ENCODE data around the gene PRM1. TPM values are rescaled to one million over a fixed set of nuclear protein-coding genes. Genes with fewer than 3 reads are reported as not detected.

The PRM1 gene
- total and polyA plus RNA-seq, 2 of the 13 experiments (the other 11 are each of a cell fraction or from before 2014, with no cell fraction given) = not detected

DNA sequence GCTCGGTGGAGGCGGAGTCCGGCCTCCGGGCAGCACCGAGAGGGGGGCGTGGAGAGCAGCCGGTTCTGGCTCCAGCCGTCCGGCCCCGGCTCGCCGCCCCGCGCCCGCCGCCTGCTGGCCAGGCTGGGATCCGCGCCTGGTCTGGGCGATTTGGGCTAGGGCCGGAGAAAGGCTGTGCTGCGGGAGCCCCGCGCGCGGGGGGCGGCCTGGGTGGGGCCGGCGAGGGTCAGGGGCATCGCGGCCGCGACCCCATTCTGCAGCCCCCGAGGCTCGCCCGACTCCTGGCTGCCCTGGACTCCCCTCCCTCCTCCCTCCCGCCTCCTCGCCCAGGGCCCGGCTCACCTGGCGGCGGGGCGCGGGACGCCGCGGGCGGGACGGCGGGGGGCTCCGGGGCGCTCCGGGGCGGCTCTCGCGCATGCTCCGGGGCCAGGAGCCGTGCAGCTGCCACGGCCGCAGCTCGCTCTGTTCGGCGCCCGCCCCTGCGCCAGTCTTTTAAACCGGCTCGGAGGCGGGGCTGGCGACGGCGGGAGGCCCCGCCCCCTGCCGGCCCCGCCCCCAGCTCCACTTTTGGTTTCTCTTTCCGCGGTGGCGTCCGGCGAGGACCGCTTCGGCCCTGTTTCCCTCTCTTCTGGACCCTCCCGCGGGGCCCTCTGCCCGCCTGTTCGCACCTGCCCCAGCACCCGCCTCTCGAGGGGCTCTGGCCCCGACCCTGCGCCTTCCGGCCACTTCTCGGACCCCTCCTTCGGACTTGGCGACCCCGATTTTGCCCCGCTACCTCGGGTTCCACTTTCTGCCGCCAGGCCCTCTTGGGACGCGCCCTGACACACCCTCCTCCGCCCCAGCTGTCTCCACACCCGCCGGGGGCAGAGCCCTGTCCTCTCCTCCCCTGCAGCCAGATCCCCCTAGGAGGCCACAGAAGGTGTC lies 25.1 kb downstream of the PRM1 start, which contains the start of gene SOCS1 (continued):
- TF ChIP-seq ZKSCAN1 (IDR thresholded peaks at IDR 0.05; ENCODE audit: low read length) = no peak
- TF ChIP-seq KMT2B (CRISPR knock-in tag; IDR thresholded peaks at IDR 0.05) = peak; percentile 86
- TF ChIP-seq ZFP36L1 (CRISPR knock-in tag; IDR thresholded peaks at IDR 0.05) = no peak
- peak; percentile 76 for TF ChIP-seq E2F1 (CRISPR knock-in tag; IDR thresholded peaks at IDR 0.05)
- TF ChIP-seq THAP7 (CRISPR knock-in tag; IDR thresholded peaks at IDR 0.05) = no peak
- TF ChIP-seq, protein P1, sequence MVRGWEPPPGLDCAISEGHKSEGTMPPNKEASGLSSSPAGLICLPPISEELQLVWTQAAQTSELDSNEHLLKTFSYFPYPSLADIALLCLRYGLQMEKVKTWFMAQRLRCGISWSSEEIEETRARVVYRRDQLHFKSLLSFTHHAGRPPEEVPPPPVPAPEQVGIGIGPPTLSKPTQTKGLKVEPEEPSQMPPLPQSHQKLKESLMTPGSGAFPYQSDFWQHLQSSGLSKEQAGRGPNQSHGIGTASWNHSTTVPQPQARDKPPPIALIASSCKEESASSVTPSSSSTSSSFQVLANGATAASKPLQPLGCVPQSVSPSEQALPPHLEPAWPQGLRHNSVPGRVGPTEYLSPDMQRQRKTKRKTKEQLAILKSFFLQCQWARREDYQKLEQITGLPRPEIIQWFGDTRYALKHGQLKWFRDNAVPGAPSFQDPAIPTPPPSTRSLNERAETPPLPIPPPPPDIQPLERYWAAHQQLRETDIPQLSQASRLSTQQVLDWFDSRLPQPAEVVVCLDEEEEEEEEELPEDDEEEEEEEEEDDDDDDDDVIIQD (CRISPR knock-in tag; IDR thresholded peaks at IDR 0.05; ENCODE audit: low read depth) = no peak
- TF ChIP-seq ZNF282 (IDR thresholded peaks at IDR 0.05; ENCODE audit: partially characterized antibody) = no peak
- TF ChIP-seq XBP1 (CRISPR knock-in tag; IDR thresholded peaks at IDR 0.05) = peak; percentile 63; the same call in 1 of the 2 replicates
- TF ChIP-seq FOXP1 (IDR thresholded peaks at IDR 0.05) = no peak
- no peak; the same call in 1 of the 2 replicates for TF ChIP-seq FOXP1 (CRISPR knock-in tag; IDR thresholded peaks at IDR 0.05)
- no peak for TF ChIP-seq MIER2 (CRISPR knock-in tag; IDR thresholded peaks at IDR 0.05)
- no peak for TF ChIP-seq ZNF10 (CRISPR knock-in tag; IDR thresholded peaks at IDR 0.05; ENCODE audit: borderline replicate concordance, low read depth)
- TF ChIP-seq RFXAP (CRISPR knock-in tag; IDR thresholded peaks at IDR 0.05; ENCODE audit: borderline replicate concordance) = no peak; the same call in 1 of the 2 replicates
- 0 out of 2 replicates have a peak, but pooled peaks have one; percentile 2 for TF ChIP-seq DPF2 (CRISPR knock-in tag; IDR thresholded peaks at IDR 0.05; ENCODE audit: borderline replicate concordance, low read depth)
- no peak for TF ChIP-seq ZNF382 (CRISPR knock-in tag; IDR thresholded peaks at IDR 0.05; ENCODE audit: borderline replicate concordance)
- peak; percentile 74 for TF ChIP-seq THAP11 (CRISPR knock-in tag; IDR thresholded peaks at IDR 0.05)
- peak; percentile 33; the same call in 1 of the 2 replicates for TF ChIP-seq ZNF292 (CRISPR knock-in tag; IDR thresholded peaks at IDR 0.05; ENCODE audit: borderline replicate concordance, low read depth)
- peak; percentile 41; the same call in 1 of the 2 replicates for TF ChIP-seq ZNF776 (CRISPR knock-in tag; IDR thresholded peaks at IDR 0.05)
- no peak for TF ChIP-seq ZNF253 (CRISPR knock-in tag; IDR thresholded peaks at IDR 0.05; ENCODE audit: borderline replicate concordance)
